Testis (tissue), 2 donors: Measurements from ENCODE around the gene ZNF554.
A peak's percentile ranks its signal among the peaks of the same experiment; 100 is the strongest.

Experiments
- CTCF ChIP-seq, 3 experiments: fragments of 450-650 bp in 2 of 3; fragments of 200-600 bp in 1 of 3; sonication (generic) in 1 of 3; IDR thresholded peaks; one replicate each; pipeline ENCODE4 v1.5.1; 2016 to 2019; ENCODE audit warnings: antibody characterized with exemption in 3 of 3, mild to moderate bottlenecking in 2 of 3, moderate library complexity in 1 of 3
- POLR2A ChIP-seq: fragments of 450-650 bp; IDR thresholded peaks from one replicate; pipeline ENCODE4 v1.6.1; 2017; ENCODE audit warnings: antibody characterized with exemption, mild to moderate bottlenecking, moderate library complexity

GRCh38 chr19:2819540-2820111, at the start of gene ZNF554:
- TF ChIP-seq CTCF (IDR thresholded peaks at IDR 0.05) = peak; percentile 95 to 99 (median 97)
- no peak for TF ChIP-seq POLR2A
